Measurements from ENCODE around the gene REST. TPM values are rescaled to one million over a fixed set of nuclear protein-coding genes. Genes with fewer than 3 reads are reported as not detected.

Gene REST
- total RNA-seq, 1 experiment from 2014 or later = 98.1 TPM

GRCh38 chr4:56978750-56979303 is 71.1 kb downstream of the REST start, which contains the start of gene POLR2B:
TSS of gene POLR2B (plus strand) at chr4:56978896. CDS start at chr4:56978986, 90 bp downstream.
- Mint-ChIP-seq H3K4me3 (peak within 1 kb of the TSS; percentile 100), H3K9me3 (no peaks in the 10 kb centered on the region; a peak in 2 of 5 replicates), H3K4me1 (peaks cover 17 to 19% of the 10 kb centered on the region in 2 experiments), H3K27ac (peak within 1 kb of the TSS; percentile 98 to 100 (median 99)), H3K27me3 (ENCODE audit: low read depth) (no peaks in the 10 kb centered on the region), H3K36me3 (ENCODE audit: insufficient read depth in 1 of 3, low read depth in 3 of 3) (peaks cover 5 to 16% (median 11%) of the 10 kb centered on the region in 3 experiments)
- H3K9me3 ChIP-seq (ENCODE audit: control insufficient read depth, low read depth, low read length) = no peaks in the 10 kb centered on the region
- H3K23me2 ChIP-seq (ENCODE audit: insufficient read length, low read depth, low read length, poor library complexity, severe bottlenecking) = peaks cover 11% of the 10 kb centered on the region
- no peaks in the 10 kb centered on the region for H3K27me3 ChIP-seq (ENCODE audit: insufficient read depth, low read length)
- H3K23ac ChIP-seq (ENCODE audit: insufficient read length, low read depth, low read length) = no peak within 1 kb of the TSS
- H3K18ac ChIP-seq (ENCODE audit: insufficient read length, low read depth, low read length) = peak within 1 kb of the TSS; percentile 77
- no peak within 1 kb of the TSS for H2BK15ac ChIP-seq (ENCODE audit: low read depth, low read length)
- no CpG with 5 or more reads among the region's 37 CpGs for WGBS (ENCODE audit: extremely low coverage, insufficient read length, low lambda C conversion rate)
- H3K79me1 ChIP-seq (ENCODE audit: insufficient read depth, low read depth, low read length, poor library complexity, severe bottlenecking) = no peaks in the 10 kb centered on the region
- no peak for TF ChIP-seq CTCF (conservative IDR thresholded peaks at IDR 0.05)
- H3K4me1 ChIP-seq (ENCODE audit: insufficient read depth, low read length) = no peaks in the 10 kb centered on the region; the same call in 1 of the 2 replicates
- peaks cover 48% of the 10 kb centered on the region; the same call in 1 of the 2 replicates for H3K79me2 ChIP-seq (ENCODE audit: insufficient read depth, low read length)
- no peak within 1 kb of the TSS for H2BK20ac ChIP-seq (ENCODE audit: low read depth, low read length, poor library complexity, severe bottlenecking)
- H2BK12ac ChIP-seq (ENCODE audit: insufficient read length, low read depth, low read length) = no peak within 1 kb of the TSS
- H4K5ac ChIP-seq (ENCODE audit: insufficient read length, low read depth, low read length) = peak within 1 kb of the TSS; percentile 15
- H3K9ac ChIP-seq (ENCODE audit: extremely low read depth, insufficient read length, low read length) = peak within 1 kb of the TSS; percentile 93
- peak; percentile 97 for DNase-seq
- no peak within 1 kb of the TSS for H2AK5ac ChIP-seq (ENCODE audit: insufficient read length, low read length)
- H3K4me2 ChIP-seq (ENCODE audit: insufficient read depth, insufficient read length, low read length) = peak within 1 kb of the TSS; percentile 92
- no peak within 1 kb of the TSS for H3T11ph ChIP-seq (ENCODE audit: low read length)
- no peak within 1 kb of the TSS for H3K4ac ChIP-seq (ENCODE audit: low read depth, low read length)
- H2BK120ac ChIP-seq (ENCODE audit: low read depth, low read length, poor library complexity, severe bottlenecking) = no peak within 1 kb of the TSS
- peak within 1 kb of the TSS; percentile 80 for H2BK5ac ChIP-seq (ENCODE audit: insufficient read length, low read length)
- no peaks in the 10 kb centered on the region for H4K20me1 ChIP-seq (ENCODE audit: control insufficient read depth, insufficient read depth, insufficient read length)
- H3K56ac ChIP-seq (ENCODE audit: insufficient read length, low read depth, low read length) = no peak within 1 kb of the TSS
- H3K14ac ChIP-seq (ENCODE audit: insufficient read depth, low read length) = peak within 1 kb of the TSS; percentile 62; the same call in 1 of the 2 replicates
- H3K27ac ChIP-seq (ENCODE audit: insufficient read length, low read depth, low read length) = peak within 1 kb of the TSS; percentile 64
- H4K8ac ChIP-seq (replicated peaks; ENCODE audit: insufficient read length, low read depth, low read length) = no peak within 1 kb of the TSS
- H4K91ac ChIP-seq (ENCODE audit: insufficient read length, low read depth, low read length) = no peak within 1 kb of the TSS
- H2AFZ ChIP-seq (ENCODE audit: low read length) = no peak within 1 kb of the TSS

Measured in H9 (cell line).